ENCODE measurements around the gene CRYL1.
A peak's percentile ranks its signal among the peaks of the same experiment; 100 is the strongest.

CRYL1 gene

GRCh38 chr13:20550799-20551198 is 25.1 kb upstream of the CRYL1 start:
- Histone ChIP-seq H3K4me2 (ENCODE audit: low read depth, low read length) (no peak overlapping the region), H3F3A (ENCODE audit: insufficient read depth, low read length) (no peaks in the 10 kb centered on the region), H3K27me3 (replicated peaks; ENCODE audit: insufficient read depth, low read length) (no peaks in the 10 kb centered on the region), H3K27ac (ENCODE audit: low read length) (no peak overlapping the region), H3K9ac (ENCODE audit: low read length) (no peak overlapping the region), H3K9me2 (replicated peaks; ENCODE audit: insufficient read depth, low read length) (no peaks in the 10 kb centered on the region), H3K4me1 (ENCODE audit: low read length) (no peaks in the 10 kb centered on the region), H3K4me3 (ENCODE audit: low read length) (no peak overlapping the region), H4K20me1 (ENCODE audit: insufficient read depth, low read length) (no peaks in the 10 kb centered on the region), H3K36me3 (replicated peaks; ENCODE audit: insufficient read depth, low read length) (no peaks in the 10 kb centered on the region), H3K79me2 (ENCODE audit: low read length) (no peaks in the 10 kb centered on the region), H3K9me3 (replicated peaks; ENCODE audit: insufficient read depth, low read length) (no peaks in the 10 kb centered on the region), H2AFZ (ENCODE audit: low read length) (no peak overlapping the region)
- TF ChIP-seq EZH2phosphoT487 (IDR thresholded peaks at IDR 0.05; ENCODE audit: low read length) (no peak), CTCF (IDR thresholded peaks at IDR 0.05; ENCODE audit: low read length) (no peak), EZH2 (optimal IDR thresholded peaks at IDR 0.05; ENCODE audit: low read depth, low read length) (no peak)
- no peak for DNase-seq

- Histone ChIP-seq H3K4me3 (ENCODE audit: low read length) (no peak overlapping the region), H3K4me1 (ENCODE audit: low read length) (no peaks in the 10 kb centered on the region), H3K4me2 (ENCODE audit: low read depth, low read length) (no peak overlapping the region), H2AFZ (ENCODE audit: low read length) (no peak overlapping the region), H3K9ac (ENCODE audit: low read length) (no peak overlapping the region), H3K27me3 (replicated peaks; ENCODE audit: insufficient read depth, low read length) (no peaks in the 10 kb centered on the region), H3K9me2 (replicated peaks; ENCODE audit: insufficient read depth, low read length) (no peaks in the 10 kb centered on the region), H3K79me2 (ENCODE audit: low read length) (no peaks in the 10 kb centered on the region), H3K27ac (ENCODE audit: low read length) (no peak overlapping the region), H3F3A (ENCODE audit: insufficient read depth, low read length) (no peaks in the 10 kb centered on the region), H3K36me3 (replicated peaks; ENCODE audit: insufficient read depth, low read length) (no peaks in the 10 kb centered on the region), H3K9me3 (replicated peaks; ENCODE audit: insufficient read depth, low read length) (no peaks in the 10 kb centered on the region), H4K20me1 (ENCODE audit: insufficient read depth, low read length) (no peaks in the 10 kb centered on the region)
- TF ChIP-seq EZH2 (optimal IDR thresholded peaks at IDR 0.05; ENCODE audit: low read depth, low read length) (no peak), CTCF (IDR thresholded peaks at IDR 0.05; ENCODE audit: low read length) (no peak), EZH2phosphoT487 (IDR thresholded peaks at IDR 0.05; ENCODE audit: low read length) (no peak)
- DNase-seq = no peak
Observed at GRCh38 chr13:20547479-20547908, 21.8 kb upstream of the CRYL1 start.

GRCh38 chr13:20546556-20546955 is 20.9 kb upstream of the CRYL1 start:
- Histone ChIP-seq H3K9me3 (replicated peaks; ENCODE audit: insufficient read depth, low read length) (no peaks in the 10 kb centered on the region), H3K4me2 (ENCODE audit: low read depth, low read length) (no peak overlapping the region), H3K9ac (ENCODE audit: low read length) (no peak overlapping the region), H3K4me3 (ENCODE audit: low read length) (no peak overlapping the region), H3K79me2 (ENCODE audit: low read length) (no peaks in the 10 kb centered on the region), H3K27me3 (replicated peaks; ENCODE audit: insufficient read depth, low read length) (no peaks in the 10 kb centered on the region), H2AFZ (ENCODE audit: low read length) (no peak overlapping the region), H3K27ac (ENCODE audit: low read length) (no peak overlapping the region), H3K9me2 (replicated peaks; ENCODE audit: insufficient read depth, low read length) (no peaks in the 10 kb centered on the region), H3K4me1 (ENCODE audit: low read length) (no peaks in the 10 kb centered on the region), H3F3A (ENCODE audit: insufficient read depth, low read length) (no peaks in the 10 kb centered on the region), H4K20me1 (ENCODE audit: insufficient read depth, low read length) (no peaks in the 10 kb centered on the region), H3K36me3 (replicated peaks; ENCODE audit: insufficient read depth, low read length) (no peaks in the 10 kb centered on the region)
- TF ChIP-seq EZH2phosphoT487 (IDR thresholded peaks at IDR 0.05; ENCODE audit: low read length) (no peak), CTCF (IDR thresholded peaks at IDR 0.05; ENCODE audit: low read length) (no peak), EZH2 (optimal IDR thresholded peaks at IDR 0.05; ENCODE audit: low read depth, low read length) (no peak)
- DNase-seq = peak; percentile 11

Measured in MM.1S (cell line).